Skin of body (tissue), 3 donors: ENCODE measurements around the gene LARP1. TPM values are rescaled to one million over a fixed set of nuclear protein-coding genes. Genes with fewer than 3 reads are reported as not detected.
A peak's percentile ranks its signal among the peaks of the same experiment; 100 is the strongest.

Experiments
- DNase-seq: peaks from one replicate; lab custom pipeline; 2025; lab: John Stamatoyannopoulos, UW
- small RNA-seq: library from RNA; depleted of rRNA; stranded (forward); fragments of <200 nt; gene quantifications from one replicate; pipeline ENCODE3, GENCODE V24; 2014; ENCODE audit warnings: low replicate concordance
- total RNA-seq: library from RNA; depleted of rRNA; stranded (reverse); fragments of >200 nt; gene quantifications from one replicate; pipeline ENCODE4 v1.2.3, GENCODE V29; 2014

The LARP1 gene
- total RNA-seq, 1 donor from 2014 or later = 46.4 TPM

DNA sequence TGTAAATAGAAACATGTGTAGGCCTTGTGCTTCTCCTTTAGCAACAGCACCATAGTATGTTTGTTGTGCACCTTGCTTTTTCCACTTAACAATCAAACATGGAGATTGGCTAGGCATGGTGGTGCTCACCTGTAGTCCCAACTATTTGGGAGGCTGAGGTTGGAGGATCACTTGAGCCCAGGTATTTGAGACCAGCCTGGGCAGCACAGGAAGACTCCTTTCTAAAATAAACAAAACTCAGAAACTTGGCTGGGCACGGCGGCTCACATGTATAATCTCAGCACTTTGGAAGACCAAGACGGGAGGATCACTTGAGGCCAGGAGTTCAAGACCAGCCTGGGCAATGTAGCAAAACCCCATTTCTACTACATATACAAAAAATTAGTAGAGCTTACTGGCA lies 96.2 kb downstream of the LARP1 start:
- no peak for DNase-seq

GRCh38 chr5:154857530-154858296 lies 102.5 kb downstream of the LARP1 start:
- DNase-seq = peak; percentile 98

- DNase-seq = peak; percentile 98
These were observed 103.3 kb downstream of the LARP1 start, which contains the start of gene CNOT8 for GRCh38 chr5:154858297-154858971. CNOT8 (plus strand) TSS chr5:154858627; CDS start chr5:154863279, 4,652 bp downstream.

DNA sequence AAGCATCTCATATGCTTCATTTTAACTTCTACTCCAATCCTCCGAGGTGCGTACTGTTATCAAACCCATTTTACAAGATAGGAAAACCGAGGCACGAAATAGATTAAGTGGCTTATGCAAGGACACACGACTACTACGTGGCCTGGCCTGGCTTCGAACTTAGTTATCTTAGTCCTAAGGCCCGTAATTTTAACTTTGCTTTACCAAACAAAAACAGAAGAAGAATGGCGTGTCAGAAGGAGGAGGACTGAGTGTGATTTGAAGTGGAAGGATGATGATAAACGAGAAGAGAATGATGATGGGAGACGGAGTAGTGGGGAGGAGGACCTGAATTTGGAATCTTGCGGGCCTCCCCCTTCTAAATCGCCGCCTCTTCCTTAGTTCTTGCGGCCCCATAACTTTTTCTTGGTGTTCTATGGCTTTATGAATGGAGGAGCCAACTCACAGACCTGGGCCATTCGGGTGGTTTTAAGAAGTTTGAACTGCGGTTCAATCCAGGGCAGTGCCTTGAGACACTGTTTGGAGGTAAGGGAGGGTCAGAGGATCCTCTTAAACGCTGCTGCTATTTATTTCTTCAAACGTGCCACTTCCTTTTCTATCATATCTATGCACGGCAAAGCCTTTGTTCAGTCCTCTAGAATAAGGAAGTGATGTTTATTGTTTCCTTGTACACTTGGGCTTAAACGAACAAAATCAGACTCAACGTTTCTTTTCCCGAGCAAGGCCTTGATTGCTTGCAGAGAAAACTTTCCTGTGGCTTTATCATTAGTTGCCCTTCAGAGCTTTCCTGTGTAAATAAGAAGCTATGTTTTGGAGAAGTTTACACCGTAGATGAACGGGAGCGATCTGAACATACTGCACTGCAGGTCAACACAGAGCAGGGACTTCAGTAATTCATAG lies 104.0 kb downstream of the LARP1 start:
- no peak for DNase-seq

DNA sequence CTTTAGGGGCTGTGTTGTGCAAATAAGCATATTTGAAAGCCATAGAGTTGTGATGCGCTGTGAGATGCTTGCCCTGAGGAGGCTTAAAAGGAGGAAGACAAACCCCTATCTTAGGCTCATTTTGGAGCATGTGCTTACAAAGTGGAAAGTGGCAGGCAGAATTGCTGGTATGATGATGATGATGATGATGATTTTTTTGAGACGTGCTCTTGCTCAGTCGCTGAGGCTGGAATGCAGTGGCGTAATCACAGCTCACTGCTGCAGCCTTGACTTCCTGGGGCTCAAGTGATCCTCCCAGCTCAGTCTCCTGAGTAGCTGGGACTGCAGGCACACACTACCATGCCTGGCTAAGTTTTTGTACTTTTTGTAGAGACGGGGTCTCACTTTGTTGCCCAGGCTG lies 104.9 kb downstream of the LARP1 start:
- DNase-seq = no peak

DNA sequence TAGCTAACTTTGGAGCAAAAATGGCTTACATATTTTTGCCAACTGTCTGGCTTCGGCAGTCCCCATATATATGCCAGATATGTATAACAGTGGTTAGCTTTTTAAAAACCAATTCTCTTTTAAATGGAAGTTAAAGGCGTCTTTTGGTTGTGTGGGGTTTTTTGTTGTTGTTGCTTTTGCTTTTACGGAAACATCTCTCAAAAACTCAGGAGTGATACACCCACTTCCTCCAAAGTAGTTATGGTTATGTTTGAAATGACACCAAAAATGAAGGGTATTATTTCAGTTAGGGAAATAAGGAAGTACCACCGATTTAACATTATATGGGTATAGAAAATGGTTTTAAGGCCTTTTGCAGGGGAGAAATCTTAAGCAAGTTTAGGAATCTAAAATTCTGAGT lies 105.6 kb downstream of the LARP1 start:
- DNase-seq = no peak

GRCh38 chr5:154861946-154862345 lies 106.8 kb downstream of the LARP1 start:
- DNase-seq = no peak

DNA sequence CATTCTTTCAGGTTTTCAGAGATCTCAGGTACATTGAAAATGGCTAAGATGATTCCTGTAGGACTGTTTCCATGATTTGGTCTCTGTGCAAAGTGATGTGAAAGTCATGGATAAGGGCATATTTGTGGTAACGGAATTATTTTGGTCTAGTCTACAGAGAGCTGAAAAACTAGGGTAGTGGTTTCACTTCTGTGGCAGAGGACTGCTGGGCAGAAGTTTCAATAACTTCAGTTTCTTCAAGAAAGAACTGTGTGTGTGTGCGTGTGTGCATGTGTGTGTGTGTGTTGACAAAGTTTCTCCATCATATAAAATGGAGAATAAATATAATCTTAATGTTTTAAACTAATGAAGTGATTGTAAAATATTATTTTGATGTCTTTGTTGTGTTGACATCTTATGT lies 107.6 kb downstream of the LARP1 start:
- DNase-seq = no peak

- DNase-seq = no peak
These were observed 108.3 kb downstream of the LARP1 start for GRCh38 chr5:154863291-154864080.

DNA sequence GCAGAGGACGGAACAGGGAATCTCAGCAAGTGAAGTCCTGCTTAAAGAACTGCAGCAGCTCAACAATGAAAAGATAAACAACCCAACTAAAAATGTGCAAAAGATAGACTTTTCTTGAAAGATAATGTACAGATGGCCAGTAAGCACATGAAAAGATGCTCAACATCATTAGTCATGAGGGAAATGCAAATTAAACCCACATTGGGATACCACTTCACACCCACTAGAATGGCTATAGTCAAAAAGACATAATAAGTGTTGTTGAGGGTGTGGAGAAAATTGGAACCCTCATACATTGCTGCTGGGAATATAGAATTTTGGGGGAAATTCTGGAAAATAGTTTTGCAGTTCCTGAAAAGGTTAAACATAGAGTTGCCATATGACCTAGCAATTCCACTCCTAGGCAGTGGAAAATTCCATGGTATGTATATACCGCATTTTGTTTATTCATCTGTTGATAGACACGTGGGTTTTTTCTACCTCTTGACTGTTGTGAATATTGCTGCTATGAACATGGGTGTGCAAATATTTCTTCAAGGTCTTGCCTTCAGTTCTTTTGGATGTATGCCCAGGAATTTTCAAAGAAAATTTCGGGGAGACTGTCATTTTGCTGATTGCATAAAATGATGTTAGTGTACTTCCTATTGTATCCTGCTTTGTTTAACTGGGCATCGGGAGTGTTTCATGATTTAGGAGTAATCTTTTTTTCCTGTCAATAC lies 110.4 kb downstream of the LARP1 start:
- DNase-seq = no peak

DNA sequence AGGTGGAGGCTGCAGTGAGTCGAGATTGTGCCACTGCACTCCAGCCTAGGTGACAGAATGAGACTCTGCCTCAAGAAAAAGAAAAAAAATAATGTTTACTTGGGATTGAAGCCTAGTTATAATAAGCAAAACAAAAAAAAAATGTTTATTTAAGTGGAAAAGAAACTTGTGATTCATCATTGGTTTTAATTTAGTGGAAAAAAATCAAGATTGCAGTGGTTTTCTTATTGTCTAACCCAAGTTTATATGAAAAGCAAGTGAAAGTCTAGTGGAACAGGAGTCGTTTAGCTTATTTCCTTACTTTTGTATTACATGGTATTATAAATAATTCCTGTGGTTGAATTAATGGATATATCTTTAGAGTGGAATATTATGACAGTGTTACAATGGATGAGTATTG lies 111.7 kb downstream of the LARP1 start:
- DNase-seq = no peak

Small RNAs within 50 kb of the gene (small RNA-seq; reads per million reads assigned to genes)
- gene MIR378H = not detected
- gene RF00019 = not detected

Other genes with a start within 250 kb of the LARP1 start
- gene FAXDC2, start 95.2 kb downstream of the LARP1 start, total RNA-seq = 26.7 TPM
- gene CNOT8, start 103.2 kb downstream of the LARP1 start, total RNA-seq = 57.6 TPM
- 16.6 TPM for gene GEMIN5, start 182.8 kb downstream of the LARP1 start, total RNA-seq
- gene MRPL22, start 185.7 kb downstream of the LARP1 start, total RNA-seq = 11.9 TPM